PC-9 (cell line): ENCODE data around the gene FASTK.

Source experiments
- EZH2 ChIP-seq: fragments of 200-600 bp; sonication (generic); IDR thresholded peaks from 2 replicates; pipeline ENCODE4 v1.8.0; 2017; ENCODE audit warnings: antibody characterized with exemption, low read depth
- TF ChIP-seq, protein P1 (sequence below): fragments of 200-600 bp; sonication (generic); conservative IDR thresholded peaks from 2 replicates; pipeline ENCODE4 v1.6.1; 2017; ENCODE audit warnings: mixed run types, antibody characterized with exemption, mild to moderate bottlenecking, moderate library complexity

DNA sequence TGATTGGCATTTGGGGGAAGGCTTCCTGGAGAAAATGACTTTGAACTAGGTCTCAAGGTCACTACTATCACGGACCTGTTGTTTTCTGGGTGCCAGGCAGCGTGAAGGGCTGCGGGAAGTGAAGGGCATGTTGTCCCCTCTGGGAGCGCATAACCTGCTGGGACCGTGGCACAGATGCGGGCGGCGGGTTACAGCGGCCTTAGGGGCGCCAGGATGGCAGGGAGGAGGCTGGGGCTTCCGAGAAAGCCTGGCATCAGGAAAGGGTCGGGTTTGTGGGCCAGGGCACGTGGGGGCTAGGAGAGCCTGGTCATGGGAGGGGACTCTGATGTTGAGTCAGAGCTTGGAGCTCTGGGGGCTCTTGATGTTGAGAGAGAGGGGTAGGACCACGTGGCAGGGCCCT is 15.1 kb downstream of the FASTK start:
- TF ChIP-seq, protein P1, sequence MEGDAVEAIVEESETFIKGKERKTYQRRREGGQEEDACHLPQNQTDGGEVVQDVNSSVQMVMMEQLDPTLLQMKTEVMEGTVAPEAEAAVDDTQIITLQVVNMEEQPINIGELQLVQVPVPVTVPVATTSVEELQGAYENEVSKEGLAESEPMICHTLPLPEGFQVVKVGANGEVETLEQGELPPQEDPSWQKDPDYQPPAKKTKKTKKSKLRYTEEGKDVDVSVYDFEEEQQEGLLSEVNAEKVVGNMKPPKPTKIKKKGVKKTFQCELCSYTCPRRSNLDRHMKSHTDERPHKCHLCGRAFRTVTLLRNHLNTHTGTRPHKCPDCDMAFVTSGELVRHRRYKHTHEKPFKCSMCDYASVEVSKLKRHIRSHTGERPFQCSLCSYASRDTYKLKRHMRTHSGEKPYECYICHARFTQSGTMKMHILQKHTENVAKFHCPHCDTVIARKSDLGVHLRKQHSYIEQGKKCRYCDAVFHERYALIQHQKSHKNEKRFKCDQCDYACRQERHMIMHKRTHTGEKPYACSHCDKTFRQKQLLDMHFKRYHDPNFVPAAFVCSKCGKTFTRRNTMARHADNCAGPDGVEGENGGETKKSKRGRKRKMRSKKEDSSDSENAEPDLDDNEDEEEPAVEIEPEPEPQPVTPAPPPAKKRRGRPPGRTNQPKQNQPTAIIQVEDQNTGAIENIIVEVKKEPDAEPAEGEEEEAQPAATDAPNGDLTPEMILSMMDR, result no peak
- TF ChIP-seq EZH2, result no peak
